GM19452 (cell line): ENCODE data around the gene ARMC7.
"Not testable (repeated sequence)": the region's sequence is repeated elsewhere in the genome, so short reads cannot be mapped to it uniquely, and the experiment has no call there.

Source experiments
- ATAC-seq: cut with Tn5 transposase; IDR thresholded peaks from one replicate; pipeline ENCODE4 v1.9.1; 2021; ENCODE audit not compliant: unreplicated experiment

Gene ARMC7

DNA sequence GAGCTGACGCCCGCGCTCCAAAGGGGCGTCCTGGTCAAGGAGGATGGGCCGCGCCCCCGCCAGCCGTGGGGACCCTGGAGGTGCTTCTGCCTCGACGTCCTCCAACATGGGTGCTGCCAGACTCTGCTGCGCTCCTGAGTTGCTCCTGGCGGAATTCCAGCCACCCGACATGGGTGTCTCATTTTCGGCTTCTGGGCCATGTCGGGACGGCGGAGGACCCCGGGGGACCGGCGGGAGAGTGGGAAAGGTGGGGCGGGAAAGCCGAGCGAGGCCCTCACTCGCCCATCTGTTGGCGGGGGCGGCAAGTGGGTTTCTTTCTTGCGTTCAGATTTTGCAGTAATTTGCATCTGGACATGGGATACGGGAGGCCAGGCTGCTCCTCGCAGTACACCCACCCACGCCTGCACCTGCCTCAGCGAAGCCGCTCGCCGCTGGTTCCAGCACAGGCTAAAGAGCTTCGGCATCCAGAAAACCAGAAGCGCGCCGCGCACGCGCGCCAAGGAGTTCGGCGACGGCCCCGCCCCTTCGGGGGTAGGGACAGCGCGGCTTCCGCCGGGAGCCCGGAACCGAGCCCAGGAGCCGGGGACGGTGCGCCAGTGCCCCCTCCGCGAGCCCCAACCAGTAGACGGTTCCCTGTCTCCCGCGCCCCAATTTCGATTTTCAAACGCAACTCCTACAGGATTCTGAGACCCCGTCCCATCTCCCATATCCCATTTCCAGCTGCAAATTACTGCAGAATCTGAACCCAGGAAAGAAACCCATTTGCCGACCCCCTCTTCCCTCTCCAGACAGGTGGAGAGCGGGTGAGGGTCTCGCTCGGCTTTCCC is at the start of gene ARMC7:
ARMC7 (plus strand) TSS at position 563 of the 827 bp plus-strand sequence. CDS start 320 bp downstream, outside the sequence.
- ATAC-seq: peak; percentile 59

DNA sequence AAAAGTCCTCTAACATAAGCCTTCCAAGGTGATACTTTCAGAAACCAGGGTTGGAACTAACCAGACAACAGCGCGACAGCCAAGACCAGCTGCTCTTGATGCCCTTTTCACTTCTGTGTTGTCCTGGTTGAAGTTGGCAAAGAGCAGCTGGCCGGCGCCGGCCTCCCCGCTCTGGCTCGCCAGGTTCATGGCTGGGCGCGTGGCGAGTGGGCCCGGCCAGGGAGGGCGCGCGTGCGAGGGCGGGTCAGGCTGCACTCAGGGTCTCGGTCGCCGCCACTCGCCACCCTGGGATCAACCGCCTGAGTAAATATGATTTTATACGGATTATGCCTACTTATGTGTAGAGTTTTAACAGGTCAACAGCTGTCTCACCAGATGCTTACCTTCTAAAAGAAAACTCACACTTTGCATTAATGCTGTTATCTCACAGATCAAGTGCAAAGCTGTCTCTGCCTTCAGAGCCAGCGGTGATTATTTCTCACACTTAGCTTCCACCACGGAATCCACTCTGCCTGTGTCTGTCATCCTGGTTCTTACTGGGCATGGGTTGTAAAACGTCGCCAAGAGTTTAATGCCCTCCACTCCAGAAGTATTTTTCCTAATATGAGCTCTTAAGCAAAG is 49.2 kb upstream of the ARMC7 start:
- no peak for ATAC-seq

DNA sequence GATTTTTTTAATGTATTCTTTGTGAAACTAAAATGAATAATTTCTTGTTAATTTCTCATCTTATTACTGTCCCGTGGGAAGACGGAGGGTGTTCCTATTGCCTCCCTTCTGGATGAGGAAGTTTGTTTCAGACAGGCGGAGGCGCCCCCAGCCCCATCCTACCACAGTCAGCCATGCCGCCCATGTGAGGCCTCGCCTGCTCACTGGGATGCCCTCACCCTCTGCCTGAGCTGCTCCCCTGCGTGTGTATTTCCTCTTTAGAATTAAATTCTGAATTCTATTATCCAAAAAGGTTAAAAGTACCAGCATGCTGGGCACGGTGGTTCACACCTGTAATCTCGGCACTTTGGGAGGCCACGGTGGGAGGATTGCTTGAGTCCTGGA is 48.7 kb upstream of the ARMC7 start:
- ATAC-seq: no peak

DNA sequence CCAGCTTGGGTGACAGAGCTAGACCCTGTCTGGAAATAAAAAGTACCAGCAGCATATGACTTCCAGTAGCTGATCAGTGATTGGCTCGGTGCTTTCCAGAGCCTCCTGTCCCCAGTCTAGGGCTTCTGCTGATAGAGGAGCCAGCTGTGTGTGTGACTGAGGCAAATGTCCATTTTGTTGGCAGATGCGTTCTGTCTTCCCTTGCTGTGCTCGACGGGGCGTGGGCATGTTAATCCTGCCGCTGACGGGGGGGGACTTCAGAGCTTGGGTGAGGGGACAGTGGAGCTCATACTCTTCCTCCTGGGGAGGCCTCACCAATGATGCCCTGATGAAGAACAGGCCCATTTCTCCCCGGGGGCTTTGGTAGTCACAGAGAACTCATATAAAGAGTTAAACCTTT is 48.2 kb upstream of the ARMC7 start:
- no peak for ATAC-seq

DNA sequence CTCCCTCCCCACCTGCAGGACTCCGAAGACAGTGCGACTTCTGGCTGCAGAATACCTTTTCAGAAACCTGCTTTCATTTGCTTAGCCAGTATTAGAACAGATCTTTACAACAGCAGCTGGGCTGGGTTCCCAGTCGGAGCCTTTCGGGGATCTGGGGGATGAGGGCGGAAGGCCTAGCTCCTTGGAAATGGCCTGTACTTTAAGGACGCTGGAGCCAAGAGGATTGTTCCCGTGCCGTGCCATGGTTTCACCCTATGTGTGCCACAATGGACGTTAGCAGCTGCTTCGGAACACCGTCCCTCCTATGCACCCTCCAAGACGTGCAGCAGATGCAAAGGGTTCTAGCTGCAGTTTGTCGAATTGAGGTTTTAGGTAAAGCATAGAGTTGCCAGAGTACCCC is 46.6 kb upstream of the ARMC7 start:
- ATAC-seq: no peak

DNA sequence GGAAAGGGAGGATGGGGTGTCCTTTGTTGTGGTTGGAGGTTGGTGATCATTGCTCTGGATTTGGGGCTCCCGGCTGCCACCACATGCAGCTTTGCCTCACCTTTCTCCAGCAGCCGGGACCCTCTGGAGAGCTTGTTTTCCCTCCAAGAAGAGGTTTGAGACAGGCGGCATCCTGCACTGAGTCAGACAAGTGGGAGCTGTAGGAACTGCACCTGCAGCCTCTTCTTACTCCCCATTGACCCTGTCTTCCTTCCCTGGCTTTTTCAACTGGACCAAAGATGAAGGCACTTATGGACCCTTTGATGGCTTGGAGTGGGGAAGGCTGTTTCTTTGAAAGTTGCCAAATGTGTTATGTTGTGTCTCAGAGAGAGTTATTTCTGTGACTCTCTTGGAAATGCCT is 46.1 kb upstream of the ARMC7 start:
- ATAC-seq: no peak

DNA sequence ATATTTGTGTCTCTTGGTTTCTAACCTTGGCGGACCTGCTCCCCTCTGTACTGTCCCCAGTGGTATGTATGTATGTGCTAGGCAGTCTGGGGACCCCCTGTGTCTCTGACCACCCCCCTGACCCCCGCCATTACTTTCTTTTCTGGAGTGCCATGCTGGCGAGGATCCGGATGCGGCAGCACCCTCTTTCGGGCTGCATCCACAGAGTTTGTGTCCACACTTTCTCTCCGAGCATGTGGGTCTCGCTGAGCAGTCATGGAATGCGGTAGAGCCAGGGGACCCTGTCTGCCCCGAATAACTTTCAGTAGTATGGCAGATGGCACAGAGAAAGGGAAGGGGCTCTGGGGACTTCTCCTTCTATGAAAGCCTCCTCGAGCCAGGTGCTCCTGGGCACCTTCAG is 45.7 kb upstream of the ARMC7 start:
- no peak for ATAC-seq

DNA sequence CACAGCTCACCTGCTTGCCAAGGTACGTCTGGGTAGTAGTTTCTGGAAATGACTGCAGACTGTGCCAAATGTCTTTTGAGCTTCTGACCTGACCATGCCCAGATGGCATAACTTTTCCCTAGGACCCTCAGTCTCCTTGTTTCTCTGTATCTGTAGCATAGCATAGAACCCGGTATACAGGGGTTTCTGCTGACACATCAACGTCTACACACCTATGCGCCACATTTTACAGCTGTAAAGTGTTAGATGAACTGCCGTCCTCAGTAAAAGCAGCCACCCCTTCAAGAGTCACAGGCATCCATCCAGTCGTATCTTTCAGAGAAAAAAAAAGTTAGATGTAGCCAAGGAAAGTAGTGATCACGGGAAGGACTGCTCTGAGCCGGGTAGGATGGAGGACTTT is 45.3 kb upstream of the ARMC7 start:
- no peak for ATAC-seq

DNA sequence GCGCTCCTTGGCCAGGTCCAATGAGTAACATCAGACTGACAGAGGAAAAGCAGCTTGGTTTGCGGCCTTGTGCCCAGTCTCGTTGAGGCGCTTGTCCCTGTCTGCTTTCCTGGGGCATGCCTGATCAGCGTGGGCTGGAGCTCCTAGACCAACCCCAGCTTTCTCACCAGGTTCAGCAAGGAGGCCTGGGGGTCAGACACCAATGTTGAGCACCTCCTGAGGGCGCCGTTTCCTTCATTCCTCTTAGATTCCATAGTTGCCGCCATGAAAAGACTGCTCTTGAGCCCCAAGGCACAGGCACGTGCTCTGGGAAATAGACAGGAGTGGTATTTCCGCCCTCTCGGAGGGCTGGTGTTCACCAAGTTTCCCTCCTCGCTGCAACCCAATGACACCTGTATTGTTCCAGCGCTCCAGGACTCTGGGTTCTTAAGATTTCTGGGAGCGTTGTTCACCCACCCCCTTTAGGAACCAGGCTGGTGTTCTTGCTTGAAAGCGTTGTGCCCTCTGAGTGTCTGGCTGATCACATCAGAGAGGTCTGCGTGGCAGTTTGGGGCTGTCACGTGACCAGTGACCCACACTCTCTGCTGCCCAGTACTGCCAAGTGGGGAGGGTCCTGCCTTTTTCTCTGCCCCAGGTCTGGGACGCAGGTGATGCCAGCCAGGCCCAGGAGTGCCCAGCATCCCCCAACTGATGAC is 44.8 kb upstream of the ARMC7 start:
- ATAC-seq: no peak

DNA sequence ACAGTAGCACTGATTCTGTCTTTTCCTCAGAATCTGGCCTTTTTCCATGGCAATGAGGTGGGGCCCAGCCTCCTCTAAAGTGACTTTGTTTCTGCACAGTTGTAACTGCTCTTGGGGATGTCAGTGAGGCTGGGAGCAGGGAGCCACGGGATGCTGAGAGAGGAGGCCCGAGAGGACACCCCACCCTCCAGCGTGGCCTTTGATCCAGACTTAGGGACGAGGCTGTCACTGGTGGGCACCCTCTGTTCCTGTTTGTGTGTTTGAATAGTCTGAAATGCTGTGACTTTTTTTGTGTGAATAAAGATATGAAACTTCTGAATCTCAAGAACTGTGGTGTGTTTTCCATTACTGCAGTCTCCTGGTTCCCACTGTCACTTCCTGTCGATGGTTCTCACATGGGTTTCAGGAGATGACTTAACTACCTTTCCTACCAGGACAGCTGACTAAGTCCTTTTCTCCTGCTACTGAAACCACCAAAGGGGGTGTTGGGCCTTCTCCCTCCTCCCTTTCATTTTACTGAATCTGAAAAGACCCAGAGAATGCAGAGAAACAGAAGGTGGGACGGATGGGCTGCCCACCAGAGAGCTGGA is 44.1 kb upstream of the ARMC7 start:
- ATAC-seq: no peak

DNA sequence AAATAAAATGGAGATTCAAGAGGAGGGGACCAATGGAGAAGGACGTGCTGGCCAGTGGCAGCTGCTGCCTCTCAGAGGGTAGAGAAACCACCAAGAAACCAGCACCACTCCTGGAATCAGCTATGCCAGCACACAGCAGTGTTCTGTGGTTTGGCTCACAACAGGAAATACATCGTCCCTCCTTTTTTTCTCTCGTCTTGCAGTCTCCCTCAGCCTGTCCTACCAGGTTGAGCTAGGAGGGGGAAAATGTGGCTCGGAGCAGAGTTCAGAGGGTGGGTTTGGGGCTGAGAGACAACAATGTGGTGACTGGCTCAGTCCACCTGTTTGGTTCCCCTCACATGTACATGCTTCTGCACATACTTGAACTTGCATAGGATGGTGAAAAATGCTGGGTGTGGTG is 41.9 kb upstream of the ARMC7 start:
- no peak for ATAC-seq

DNA sequence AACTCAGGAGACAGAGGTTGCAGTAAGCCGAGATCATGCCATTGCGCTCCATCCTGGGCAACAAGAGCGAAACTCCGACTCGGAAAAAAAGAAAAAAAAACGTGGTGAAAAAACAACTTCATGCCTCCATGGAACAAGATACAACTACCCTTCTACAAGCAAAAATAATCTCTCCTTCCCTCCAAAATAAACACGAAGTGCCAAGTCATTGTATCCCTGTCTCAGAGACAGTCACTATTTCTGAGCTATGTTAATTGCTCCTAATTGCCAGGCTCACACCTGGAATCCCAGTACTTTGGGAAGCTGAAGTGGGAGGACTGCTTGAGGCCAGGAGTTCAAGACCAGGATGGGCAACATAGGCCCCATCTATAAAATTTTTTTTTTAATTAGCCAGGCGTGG is 41.0 kb upstream of the ARMC7 start:
- ATAC-seq: no peak

DNA sequence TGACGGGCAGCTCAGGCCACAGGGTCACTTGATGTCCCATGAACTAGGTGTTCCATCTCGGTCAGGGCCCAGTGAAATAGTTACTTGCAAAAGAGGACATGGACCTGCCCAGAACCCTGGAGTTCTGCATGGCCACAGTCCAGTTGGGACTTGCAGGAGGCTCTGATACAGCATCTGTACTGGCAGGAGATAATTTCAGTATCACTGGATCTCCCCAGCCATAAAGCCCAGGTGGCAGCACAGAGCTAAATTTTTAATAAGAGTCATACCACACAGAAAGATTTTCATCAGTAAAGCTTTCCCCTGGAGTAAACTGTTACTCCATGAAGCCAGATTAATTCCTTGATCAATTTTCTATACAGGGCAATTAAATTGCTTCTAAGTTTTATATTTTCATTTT is 40.0 kb upstream of the ARMC7 start:
- no peak for ATAC-seq

DNA sequence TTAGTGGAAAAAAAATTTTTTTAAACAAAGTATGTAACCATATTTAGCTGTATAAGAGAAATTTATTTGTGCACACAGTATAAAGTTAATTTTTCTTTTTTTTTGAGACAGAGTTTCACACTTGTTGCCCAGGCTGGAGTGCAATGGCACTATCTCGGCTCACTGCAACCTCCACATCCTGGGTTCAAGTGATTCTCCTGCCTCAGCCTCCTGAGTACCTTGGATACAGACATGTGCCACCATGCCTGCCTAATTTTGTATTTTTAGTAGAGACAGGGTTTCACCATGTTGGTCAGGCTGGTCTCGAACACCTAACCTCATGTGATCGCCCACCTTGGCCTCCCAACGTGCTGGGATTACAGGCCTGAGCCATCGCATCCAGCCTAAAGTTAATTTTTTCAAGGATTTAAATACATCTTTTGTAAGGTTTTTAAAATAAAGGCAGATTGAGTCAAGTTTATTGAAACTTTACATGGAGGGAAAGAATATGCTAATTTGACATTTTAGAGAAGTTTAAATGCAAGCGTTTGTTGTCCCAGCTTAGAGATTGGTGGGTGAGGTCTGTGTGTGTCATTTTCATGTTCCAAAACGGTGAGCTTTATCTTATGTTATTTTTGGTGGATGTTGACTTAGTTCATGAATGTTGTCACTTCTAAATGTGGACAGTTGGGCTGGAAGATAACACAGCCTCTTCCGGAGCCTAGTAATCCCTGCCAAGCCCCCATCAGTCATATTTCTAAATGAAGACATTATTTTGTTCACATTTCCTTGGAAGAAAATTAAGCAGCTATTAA is 38.1 kb upstream of the ARMC7 start:
- not testable (repeated sequence) for ATAC-seq

DNA sequence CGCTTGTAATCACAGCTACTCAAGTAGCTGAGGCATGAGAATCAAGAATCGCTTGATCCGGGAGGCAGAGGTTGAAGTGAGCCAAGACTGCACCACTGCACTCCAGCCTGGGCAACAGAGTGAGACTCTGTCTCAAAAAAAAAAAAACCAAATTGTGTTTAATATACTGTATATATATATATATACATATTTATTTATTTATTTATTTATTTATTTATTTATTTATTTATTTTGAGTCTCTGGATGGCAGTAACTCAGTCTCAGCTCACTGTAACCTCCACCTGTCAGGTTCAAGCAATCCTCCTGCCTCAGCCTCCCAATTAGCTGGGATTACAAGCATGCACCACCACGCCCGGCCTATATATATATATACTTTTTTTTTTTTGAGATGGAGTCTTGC is 36.9 kb upstream of the ARMC7 start:
- not testable (repeated sequence) for ATAC-seq

DNA sequence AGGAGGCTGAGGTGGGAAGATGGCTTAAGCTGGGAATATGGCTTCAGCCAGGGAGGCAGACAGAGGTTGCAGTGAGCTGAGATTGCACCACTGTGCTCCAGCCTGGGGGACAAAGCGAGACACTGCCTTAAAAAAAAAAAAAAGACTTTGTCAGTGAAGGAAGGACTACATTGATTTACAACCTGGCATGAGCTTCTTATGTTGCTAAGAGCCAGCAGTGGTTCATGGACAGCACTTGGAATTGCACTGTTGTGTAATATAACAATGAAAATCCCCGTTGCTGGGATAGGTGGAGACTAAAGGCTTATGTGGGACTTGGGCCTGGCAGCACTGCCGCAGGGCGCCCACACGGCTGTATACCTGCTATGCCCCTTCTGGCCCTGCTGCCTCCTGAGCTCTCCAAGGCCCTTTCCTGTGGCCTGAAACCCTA is 36.1 kb upstream of the ARMC7 start:
- no peak for ATAC-seq

DNA sequence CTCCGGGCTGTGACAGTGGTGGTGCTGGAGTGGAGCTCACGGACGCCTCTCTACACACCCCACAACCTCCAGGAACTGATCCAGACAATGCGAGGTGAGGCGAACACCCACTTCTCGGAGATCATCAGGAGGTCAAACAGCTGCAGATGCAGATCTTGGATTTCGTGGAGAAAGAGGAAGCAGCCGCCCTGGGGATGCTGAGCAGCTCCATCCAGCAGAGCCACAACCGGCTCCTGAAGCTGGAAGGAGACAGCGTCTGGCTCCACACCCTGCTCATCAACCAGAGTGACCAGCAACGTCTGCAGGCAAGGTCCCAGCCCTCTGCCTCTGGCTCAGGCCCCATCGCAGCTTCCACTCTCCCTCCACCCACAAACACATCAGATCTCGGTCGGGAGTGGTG is 35.2 kb upstream of the ARMC7 start:
- ATAC-seq: no peak

DNA sequence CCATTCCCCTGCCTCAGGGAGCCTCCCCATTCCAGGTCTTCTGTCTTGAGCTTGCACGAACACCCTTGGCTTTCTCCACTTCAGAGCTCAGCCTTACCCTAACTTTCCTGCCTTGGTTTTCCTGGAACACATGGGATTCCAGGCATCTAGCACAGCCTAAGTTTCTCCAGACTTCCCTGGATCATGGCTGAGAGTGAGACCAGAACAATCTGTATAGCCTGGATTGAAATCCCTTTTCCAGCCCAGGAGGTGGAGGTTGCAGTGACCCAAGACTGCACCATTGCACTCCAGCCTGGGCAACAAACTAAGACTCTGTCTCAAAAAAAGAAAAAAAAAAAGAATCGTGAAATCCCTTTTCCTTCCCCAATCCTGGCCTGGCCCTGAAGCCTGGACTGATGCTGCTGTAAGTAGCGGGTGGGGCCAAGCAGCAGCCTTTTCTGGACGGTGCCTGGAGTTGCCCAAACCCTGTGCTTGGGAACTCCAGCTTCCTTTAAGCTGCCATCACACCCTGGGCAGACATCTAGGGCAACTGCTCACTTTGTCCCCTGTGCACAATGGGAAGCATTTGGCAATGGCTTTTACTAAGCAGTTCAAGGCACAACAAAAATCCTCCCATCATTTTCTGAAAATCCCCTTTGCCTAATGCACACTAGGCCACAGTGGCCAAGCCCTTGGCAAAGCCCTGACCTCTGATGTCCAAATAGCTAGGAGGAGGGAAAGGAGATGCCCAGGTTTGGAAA is 34.0 kb upstream of the ARMC7 start:
- no peak for ATAC-seq

DNA sequence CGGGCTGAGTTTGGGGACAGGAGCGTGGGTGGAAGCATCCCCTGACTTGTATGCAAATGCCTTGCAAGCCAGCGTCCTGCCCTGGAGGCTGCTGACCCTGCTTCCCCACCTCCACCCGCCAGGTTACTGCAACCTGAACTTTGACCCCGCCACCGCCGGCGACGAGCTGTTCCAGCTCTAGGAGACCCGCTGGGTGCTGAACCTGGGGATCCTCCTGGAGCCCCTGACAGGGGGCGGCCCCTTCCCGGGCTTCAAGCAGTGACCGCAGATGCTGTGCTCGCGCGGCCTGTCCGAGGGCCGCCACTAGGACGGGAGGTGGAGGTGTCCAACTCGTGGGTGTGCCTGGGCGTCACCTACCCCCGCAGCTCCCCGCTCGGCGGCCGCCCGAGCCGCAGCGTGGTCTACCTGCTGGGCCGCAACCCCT is 32.7 kb upstream of the ARMC7 start:
- peak; percentile 13 for ATAC-seq
